DMS 273 (cell line): ENCODE results near the gene REEP6.
A peak's percentile ranks its signal among the peaks of the same experiment; 100 is the strongest.
"Not testable (repeated sequence)": the region's sequence is repeated elsewhere in the genome, so short reads cannot be mapped to it uniquely, and the experiment has no call there.

ENCODE experiments used
- DNase-seq: peaks from one replicate; lab custom pipeline; 2025; ENCODE audit not compliant: unreplicated experiment; lab: John Stamatoyannopoulos, UW

REEP6 gene

DNA sequence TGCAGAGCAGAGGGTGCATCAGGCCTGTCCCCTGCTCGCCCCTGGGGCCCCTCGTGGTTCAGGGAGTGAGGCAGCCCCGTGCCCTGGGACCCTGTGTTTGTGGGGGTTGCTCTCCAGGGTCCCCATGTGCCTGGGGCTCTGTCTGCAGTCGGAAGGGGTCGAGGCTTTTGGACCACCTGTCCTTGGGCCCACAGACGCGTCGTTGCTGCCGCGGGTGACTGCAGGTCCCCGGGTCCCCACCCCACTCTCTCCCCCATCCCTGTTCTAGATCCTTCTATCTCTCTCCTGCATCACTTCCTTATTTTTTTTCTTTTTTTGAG lies 2.7 kb upstream of the REEP6 start:
- no peak for DNase-seq

GRCh38 chr19:1489463-1490310 lies 1.3 kb upstream of the REEP6 start:
- DNase-seq, result no peak

GRCh38 chr19:1490311-1491113 lies 469 bp upstream of the REEP6 start, which contains the start of gene PCSK4:
Gene PCSK4, minus strand, starts transcription at chr19:1490350. Its CDS starts 4 bp downstream, at chr19:1490346.
- DNase-seq, result peak; percentile 99

DNA sequence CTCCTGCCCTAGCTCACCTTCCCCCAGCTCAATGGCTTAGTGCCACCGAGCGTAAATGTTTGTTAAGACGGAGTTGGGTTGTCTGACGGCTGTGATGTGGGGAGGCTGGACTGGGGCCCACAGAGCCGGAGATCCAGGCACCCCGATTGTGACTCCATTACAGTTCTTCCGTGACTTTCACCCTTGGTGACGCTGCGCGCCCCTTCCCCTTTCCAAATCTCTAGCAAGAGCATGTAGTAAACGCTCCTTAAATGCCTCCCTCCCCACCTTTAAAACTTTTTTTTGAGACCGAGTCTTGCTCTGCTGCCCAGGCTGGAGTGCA lies 829 bp downstream of the REEP6 start:
- DNase-seq, result no peak

- no peak for DNase-seq
These were observed 1.6 kb downstream of the REEP6 start for GRCh38 chr19:1492474-1493006.

- DNase-seq, result peak; percentile 37
These were observed 3.3 kb downstream of the REEP6 start for GRCh38 chr19:1494115-1494815.

DNA sequence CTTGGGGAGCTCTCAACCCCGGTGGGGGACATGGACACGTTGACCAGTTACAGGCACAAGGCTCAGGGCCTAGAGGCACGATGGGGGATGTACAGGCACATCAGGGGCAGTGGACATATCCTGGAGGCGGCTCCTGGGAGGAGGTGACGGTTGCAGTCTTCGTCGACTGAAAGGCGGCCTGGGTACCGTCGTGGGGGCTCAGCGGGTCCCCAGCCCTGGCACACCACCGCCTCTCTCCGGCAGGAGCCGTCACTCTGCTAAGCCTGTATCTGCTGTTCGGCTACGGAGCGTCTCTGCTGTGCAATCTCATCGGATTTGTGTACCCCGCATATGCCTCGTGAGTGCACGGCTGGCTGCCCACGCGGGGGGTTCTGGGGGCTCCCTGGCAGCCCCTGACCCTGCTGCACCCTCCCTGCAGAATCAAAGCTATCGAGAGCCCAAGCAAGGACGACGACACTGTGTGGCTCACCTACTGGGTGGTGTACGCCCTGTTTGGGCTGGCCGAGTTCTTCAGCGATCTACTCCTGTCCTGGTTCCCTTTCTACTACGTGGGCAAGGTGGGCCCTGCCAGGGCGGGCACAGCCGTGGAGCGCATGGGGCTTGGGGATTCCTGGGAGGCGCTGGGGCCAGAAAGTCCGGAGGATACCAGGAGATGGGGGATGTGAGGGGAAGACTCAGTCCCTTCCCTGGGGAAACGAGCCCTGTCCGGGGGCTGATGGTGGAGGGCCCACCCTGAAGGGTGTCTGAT lies 4.2 kb downstream of the REEP6 start:
- DNase-seq, result no peak

DNA sequence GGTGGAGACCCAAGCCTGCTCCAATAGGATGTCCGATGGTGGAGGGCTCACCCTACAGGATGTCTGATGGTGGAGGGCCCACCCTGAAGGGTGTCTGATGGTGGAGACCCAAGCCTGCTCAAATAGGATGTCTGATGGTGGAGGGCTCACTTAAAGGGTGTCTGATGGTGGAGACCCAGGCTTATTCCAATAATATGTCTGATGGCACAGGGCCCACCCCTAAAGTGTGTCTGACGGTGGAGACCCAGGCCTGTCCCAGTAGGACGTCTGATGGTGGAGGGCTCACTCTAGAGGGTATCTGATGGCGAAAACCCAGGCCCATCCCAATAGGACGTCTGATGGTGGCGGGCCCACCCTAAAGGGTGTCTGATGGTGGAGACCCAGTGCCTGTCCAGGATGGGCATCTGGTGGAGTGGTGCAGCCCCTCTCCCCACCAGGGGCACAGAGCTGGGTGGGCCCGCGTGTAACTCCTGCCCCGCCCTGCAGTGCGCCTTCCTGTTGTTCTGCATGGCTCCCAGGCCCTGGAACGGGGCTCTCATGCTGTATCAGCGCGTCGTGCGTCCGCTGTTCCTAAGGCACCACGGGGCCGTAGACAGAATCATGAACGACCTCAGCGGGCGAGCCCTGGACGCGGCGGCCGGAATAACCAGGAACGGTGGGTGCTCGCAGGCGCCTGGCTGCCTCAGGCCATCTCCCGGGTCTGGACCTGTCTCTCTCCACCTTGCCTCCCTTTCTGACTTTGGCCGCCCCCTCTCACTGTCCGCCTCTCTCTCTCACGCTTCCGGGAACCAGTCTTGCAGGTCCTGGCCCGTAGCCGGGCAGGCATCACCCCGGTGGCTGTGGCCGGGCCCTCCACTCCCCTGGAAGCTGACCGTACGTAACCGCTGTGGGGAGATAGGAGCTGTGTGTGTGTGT lies 5.1 kb downstream of the REEP6 start:
- no peak for DNase-seq

- DNase-seq, result no peak
These were observed 6.0 kb downstream of the REEP6 start for GRCh38 chr19:1496714-1497577.

GRCh38 chr19:1497578-1498235 lies 6.7 kb downstream of the REEP6 start:
- no peak for DNase-seq

DNA sequence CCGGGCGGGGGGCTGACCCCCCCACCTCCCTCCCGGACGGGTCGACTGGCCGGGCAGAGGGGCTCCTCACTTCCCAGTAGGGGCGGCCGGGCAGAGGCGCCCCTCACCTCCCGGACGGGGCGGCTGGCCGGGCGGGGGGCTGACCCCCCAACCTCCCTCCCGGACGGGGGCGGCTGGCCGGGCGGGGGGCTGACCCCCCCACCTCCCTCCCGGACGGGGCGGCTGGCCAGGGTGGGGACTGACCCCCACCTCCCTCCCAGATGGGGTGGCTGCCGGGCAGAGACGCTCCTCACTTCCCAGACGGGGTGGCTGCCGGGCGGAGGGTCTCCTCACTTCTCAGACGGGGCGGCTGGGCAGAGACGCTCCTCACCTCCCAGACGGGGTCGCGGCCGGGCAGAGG lies 8.2 kb downstream of the REEP6 start:
- not testable (repeated sequence) for DNase-seq

DNA sequence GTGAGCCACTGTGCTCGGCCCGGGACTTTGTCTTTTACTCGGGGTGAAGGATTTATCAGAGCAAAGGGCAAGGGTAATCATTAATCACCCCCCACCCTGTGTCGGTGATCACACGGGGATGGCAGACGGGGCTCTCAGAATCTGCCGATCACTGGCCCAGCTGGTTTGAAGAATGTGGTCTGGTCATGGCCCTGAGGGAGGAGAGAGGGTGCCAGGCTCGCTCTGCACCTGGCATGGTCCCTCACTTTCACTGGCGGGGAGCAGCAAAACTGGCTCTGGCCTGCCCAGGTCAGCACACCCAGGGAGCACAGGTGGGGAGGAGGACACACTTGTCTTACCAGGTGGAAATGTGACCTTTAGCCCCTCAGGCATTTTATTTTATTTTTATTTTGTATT lies 10.2 kb downstream of the REEP6 start:
- no peak for DNase-seq

- DNase-seq, result no peak
These were observed 11.6 kb downstream of the REEP6 start for GRCh38 chr19:1502433-1503088.

DNA sequence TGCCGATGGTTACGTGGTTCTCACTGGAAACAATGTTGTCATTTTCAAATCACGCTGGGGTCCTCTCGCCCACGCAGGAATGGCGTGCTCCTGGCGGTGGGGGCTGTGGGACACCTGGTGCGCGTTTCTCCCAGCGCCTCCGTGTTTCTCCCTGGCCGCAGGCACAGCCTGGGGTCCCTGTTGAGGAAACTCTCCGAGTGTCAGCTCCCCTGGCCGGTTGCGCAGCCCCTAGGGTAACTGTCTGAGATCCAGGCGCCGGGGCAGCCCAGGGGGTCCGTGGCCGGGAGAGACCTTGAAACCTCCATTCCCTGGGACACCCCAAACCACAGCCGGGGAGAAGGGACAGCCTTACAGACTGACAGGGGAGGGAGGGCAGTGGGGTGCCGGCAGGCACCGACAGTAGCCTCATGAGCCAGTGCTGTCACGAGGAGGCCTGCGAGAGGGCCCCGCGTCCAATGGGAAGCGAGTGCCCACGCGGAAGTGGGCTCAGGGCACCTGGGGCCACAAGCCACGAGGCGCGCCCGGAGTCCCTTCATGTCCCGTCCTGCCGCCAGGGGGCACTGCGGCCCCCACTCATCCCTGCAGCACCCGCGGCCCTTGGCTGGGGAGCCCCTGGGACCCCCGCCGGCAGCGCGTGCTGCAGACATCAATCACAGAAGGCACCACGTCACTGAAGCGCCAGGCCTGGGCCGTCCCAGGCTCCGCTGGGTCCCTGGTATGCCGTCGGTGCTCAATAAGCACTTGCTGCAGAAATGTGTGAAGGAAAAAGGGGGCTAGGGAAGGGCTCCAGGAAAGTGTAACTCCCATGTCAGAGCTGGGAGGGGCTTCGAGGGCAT lies 12.3 kb downstream of the REEP6 start:
- peak; percentile 79 for DNase-seq

DNA sequence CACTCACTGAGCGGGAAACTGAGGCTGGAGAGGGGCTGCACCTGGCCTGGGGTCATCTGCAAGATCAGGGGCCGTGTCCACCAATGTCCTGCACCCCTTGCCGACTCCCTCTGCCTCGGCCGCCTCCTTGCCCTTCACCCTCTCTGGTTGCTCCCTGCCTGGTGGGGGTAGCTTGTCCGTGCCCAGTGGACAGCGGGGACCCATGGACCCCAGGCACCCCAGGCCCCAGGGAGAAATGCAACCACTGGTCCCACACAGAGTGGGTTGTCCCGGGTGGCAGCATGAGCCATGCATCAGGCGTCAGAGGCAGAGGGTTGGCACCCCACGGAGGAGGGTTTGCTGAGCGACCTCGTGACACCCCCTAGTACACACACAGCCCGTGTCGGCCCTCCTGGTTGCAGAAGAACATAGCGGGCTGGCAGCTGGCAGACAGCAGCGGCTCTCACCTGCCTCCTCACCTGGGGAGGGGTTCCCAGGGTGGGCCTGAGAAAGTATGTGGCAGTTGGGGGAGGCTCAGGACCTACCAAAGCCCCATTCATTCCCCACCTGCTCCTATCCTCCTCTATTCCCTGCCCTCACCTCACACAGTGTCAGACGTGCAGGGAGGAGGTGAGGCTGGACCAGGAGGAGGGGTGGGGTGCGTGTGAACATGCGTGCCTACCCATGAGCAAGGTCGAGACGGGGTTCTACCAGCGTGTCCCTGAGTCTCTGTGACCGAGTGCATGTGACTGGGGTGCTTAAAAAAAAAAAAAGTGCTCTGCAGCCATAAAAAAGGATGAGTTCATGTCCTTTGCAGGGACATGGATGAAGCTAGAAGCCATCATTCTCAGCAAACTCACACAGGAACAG lies 13.2 kb downstream of the REEP6 start:
- DNase-seq, result no peak

DNA sequence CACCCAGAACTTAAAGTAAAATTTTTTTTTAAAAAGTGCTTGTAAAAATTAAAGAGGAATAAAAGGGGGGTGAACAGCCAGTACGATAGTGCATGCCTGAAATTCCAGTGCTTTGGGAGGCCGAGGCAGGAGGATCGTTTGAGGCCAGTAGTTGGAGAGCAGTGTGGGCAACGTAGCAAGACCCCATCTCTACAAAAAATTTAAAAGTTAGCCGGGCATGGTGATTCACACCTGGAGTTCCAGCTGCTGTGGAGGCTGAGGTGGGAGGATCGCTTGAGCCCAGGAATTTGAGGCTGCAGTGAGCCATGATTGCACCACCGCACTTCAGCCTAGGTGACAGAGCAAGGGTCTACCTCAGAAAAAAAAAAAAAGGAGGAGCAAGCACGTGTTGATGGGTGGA lies 14.0 kb downstream of the REEP6 start:
- no peak for DNase-seq
